Mesenchymal stem cell (in vitro differentiated cells and primary cell): ENCODE data around the gene ALPK3.

Experiments used
- DNase-seq: peaks from one replicate; pipeline ENCODE4 v3.0.0-alpha.2; 2013
- H2AFZ ChIP-seq: one replicate; pipeline ENCODE4 v1.6.1; 2013; ENCODE audit warnings: low read depth, mild to moderate bottlenecking, control low read depth, inconsistent platforms, low read length, moderate library complexity
- H2AK5ac ChIP-seq: 2 replicates; pipeline ENCODE4 v1.6.1; 2013; ENCODE audit warnings: low read length, moderate library complexity, mild to moderate bottlenecking, inconsistent platforms; ENCODE audit not compliant: severe bottlenecking
- H2BK120ac ChIP-seq: one replicate; pipeline ENCODE4 v1.6.1; 2013; ENCODE audit warnings: low read depth, mild to moderate bottlenecking, inconsistent platforms, low read length, moderate library complexity
- H2BK12ac ChIP-seq, 2 experiments: one replicate each; pipeline ENCODE4 v1.6.1; 2013; ENCODE audit warnings: inconsistent platforms in 2 of 2, low read length in 2 of 2, mild to moderate bottlenecking in 2 of 2, moderate library complexity in 2 of 2, control low read depth in 1 of 2
- H2BK15ac ChIP-seq: one replicate; pipeline ENCODE4 v1.6.1; 2013; ENCODE audit warnings: mild to moderate bottlenecking, low read depth, inconsistent platforms; ENCODE audit not compliant: poor library complexity, severe bottlenecking
- H2BK5ac ChIP-seq: 2 replicates; pipeline ENCODE4 v1.6.1; 2013; ENCODE audit warnings: low read depth, mild to moderate bottlenecking, low read length, control low read depth, inconsistent platforms; ENCODE audit not compliant: poor library complexity, severe bottlenecking
- H3K14ac ChIP-seq, 2 experiments: one replicate each; pipeline ENCODE4 v1.6.1; 2013; ENCODE audit warnings: inconsistent platforms in 2 of 2, low read length in 2 of 2, control low read depth in 1 of 2, mild to moderate bottlenecking in 1 of 2, moderate library complexity in 1 of 2
- H3K18ac ChIP-seq, 2 experiments: one replicate each; pipeline ENCODE4 v1.6.1; 2013; ENCODE audit warnings: inconsistent platforms in 2 of 2, low read length in 2 of 2, control low read depth in 1 of 2, low read depth in 1 of 2, mild to moderate bottlenecking in 1 of 2
- H3K23ac ChIP-seq, 2 experiments: one replicate each; pipeline ENCODE4 v1.6.1; 2013; ENCODE audit warnings: inconsistent platforms in 2 of 2, low read length in 2 of 2, mild to moderate bottlenecking in 2 of 2, moderate library complexity in 2 of 2, control low read depth in 1 of 2
- H3K27ac ChIP-seq: 2 replicates; pipeline ENCODE4 v1.5.1; 2013; ENCODE audit warnings: mild to moderate bottlenecking, moderate library complexity, low read length, control low read depth, inconsistent platforms; ENCODE audit not compliant: poor library complexity, severe bottlenecking
- H3K27me3 ChIP-seq, 2 experiments: 2 replicates each; pipeline versions ENCODE4 v1.6.1 to v1.7.0; 2013; ENCODE audit warnings: low read length in 2 of 2, mild to moderate bottlenecking in 2 of 2, moderate library complexity in 2 of 2, control low read depth in 1 of 2, inconsistent platforms in 1 of 2; ENCODE audit not compliant: control insufficient read depth in 1 of 2, insufficient read depth in 1 of 2
- H3K36me3 ChIP-seq, 2 experiments: 2 replicates each; pipeline versions ENCODE4 v1.6.1 to v1.7.0; 2013; ENCODE audit warnings: low read length in 2 of 2, control low read depth in 1 of 2, inconsistent platforms in 1 of 2, low read depth in 1 of 2, mild to moderate bottlenecking in 1 of 2; ENCODE audit not compliant: insufficient read depth in 2 of 2, control insufficient read depth in 1 of 2
- H3K4ac ChIP-seq, 2 experiments: one replicate each; pipeline ENCODE4 v1.6.1; 2013; ENCODE audit warnings: inconsistent platforms in 2 of 2, low read length in 2 of 2, mild to moderate bottlenecking in 2 of 2, moderate library complexity in 2 of 2, control low read depth in 1 of 2, low read depth in 1 of 2
- H3K4me1 ChIP-seq: 2 replicates; pipeline ENCODE4 v1.6.1; 2013; ENCODE audit warnings: low read depth, low read length, control low read depth; ENCODE audit not compliant: control insufficient read depth, insufficient read depth
- H3K4me2 ChIP-seq: 2 replicates; pipeline ENCODE4 v1.6.1; 2013; ENCODE audit warnings: low read length, mild to moderate bottlenecking, inconsistent platforms; ENCODE audit not compliant: poor library complexity, severe bottlenecking
- H3K4me3 ChIP-seq, 2 experiments: 2 replicates each; pipeline versions ENCODE4 v1.5.1 to v1.7.0; 2013; ENCODE audit warnings: low read length in 2 of 2, mild to moderate bottlenecking in 2 of 2, control low read depth in 1 of 2, low read depth in 1 of 2; ENCODE audit not compliant: insufficient read depth in 1 of 2
- H3K79me1 ChIP-seq: replicated peaks from 2 replicates; pipeline ENCODE4 v1.6.1; 2013; ENCODE audit warnings: mild to moderate bottlenecking, control low read depth, low read length, inconsistent platforms; ENCODE audit not compliant: poor library complexity, severe bottlenecking
- H3K9ac ChIP-seq: 2 replicates; pipeline ENCODE4 v1.7.0; 2013; ENCODE audit warnings: mild to moderate bottlenecking, low read length, moderate library complexity
- H3K9me3 ChIP-seq: 2 replicates; pipeline ENCODE4 v1.7.0; 2013; ENCODE audit warnings: mild to moderate bottlenecking, low read length; ENCODE audit not compliant: control insufficient read depth
- H4K8ac ChIP-seq: one replicate; pipeline ENCODE4 v1.6.1; 2013; ENCODE audit warnings: inconsistent platforms, mild to moderate bottlenecking, low read length, moderate library complexity
- H4K91ac ChIP-seq: one replicate; pipeline ENCODE4 v1.6.1; 2013; ENCODE audit warnings: mild to moderate bottlenecking, low read length, inconsistent platforms
- WGBS: methylation state at CpG from one replicate; pipeline ENCODE4 v1.1.7; 2013; ENCODE audit warnings: mixed read lengths; 5-methylcytosine and 5-hydroxymethylcytosine counted together

The ALPK3 gene

DNA sequence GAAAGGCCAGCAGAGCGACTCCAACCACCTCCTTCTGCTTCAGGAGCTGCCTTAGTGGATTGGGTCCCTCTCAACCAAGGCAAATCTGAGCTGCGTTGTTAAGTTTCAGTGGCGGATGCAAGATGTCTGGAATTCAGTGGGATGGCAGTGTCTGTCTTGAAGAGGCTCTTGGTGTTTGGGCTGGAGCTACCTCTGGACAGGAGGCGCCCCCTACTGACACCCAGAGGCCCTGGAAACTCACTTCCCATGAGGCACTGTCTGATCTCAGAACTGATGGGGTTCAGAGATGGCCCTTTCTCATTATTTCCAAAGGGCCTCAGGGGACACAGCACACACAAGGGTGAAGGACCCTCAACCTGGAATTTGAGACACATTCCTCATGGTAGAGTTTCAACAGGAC, 61.3 kb downstream of the ALPK3 start:
- peaks cover 3 to 6% of the 10 kb centered on the region in 2 experiments for H3K27me3 ChIP-seq
- H3K18ac ChIP-seq: no peak overlapping the region
- H3K27ac ChIP-seq: no peak overlapping the region
- H3K4me1 ChIP-seq: peaks cover 2% of the 10 kb centered on the region
- 67% methylated on average over 4 of the region's 4 CpGs for WGBS
- H2BK120ac ChIP-seq: no peak overlapping the region
- no peak overlapping the region for H3K9ac ChIP-seq
- H2AFZ ChIP-seq: no peak overlapping the region
- H2BK15ac ChIP-seq: no peak overlapping the region
- no peak overlapping the region for H2BK5ac ChIP-seq
- H3K4me3 ChIP-seq: no peak overlapping the region
- no peaks in the 10 kb centered on the region for H3K9me3 ChIP-seq
- no peak overlapping the region for H3K14ac ChIP-seq
- no peak overlapping the region for H4K8ac ChIP-seq
- H3K4ac ChIP-seq: no peak overlapping the region
- no peak overlapping the region for H2AK5ac ChIP-seq
- H3K79me1 ChIP-seq: no peaks in the 10 kb centered on the region
- no peak overlapping the region for H2BK12ac ChIP-seq
- H3K36me3 ChIP-seq: no peaks in the 10 kb centered on the region
- no peak overlapping the region for H4K91ac ChIP-seq
- peak; percentile 68 for DNase-seq
- H3K23ac ChIP-seq: no peak overlapping the region
- no peak overlapping the region for H3K4me2 ChIP-seq

DNA sequence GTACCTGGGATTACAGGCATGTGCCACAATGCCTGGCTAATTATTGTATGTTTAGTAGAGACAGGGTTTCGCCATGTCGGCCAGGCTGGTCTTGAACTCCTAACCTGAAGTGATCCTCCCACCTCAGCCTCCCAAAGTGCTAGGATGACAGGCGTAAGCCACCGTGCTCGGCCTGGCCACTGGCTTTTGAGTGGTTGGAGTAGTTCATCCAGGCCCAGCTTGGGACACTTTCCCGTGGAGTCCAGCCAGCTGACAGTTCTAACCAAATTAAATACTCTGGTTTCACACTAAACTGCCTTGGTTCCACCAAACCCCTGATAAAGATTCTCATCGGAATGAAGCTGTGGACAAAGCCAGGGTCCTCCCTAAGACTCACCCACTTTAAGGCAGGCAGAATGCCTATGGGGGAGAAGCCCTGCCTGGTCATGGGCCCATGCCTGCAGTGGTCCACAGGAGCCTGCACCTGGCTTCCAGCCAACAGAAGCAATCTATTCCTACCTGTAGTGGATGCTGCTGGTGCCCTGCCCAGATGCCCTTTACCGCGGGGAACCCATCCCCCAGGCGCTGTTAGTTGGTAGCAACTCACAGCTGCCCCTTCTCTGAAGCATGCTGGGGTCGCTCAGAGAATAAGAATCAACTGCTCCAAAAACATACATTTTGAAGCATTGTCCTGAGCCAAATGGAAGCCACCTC, 62.1 kb downstream of the ALPK3 start:
- H3K14ac ChIP-seq: no peak overlapping the region
- no peaks in the 10 kb centered on the region for H3K9me3 ChIP-seq
- no peak overlapping the region for H3K27ac ChIP-seq
- no peak overlapping the region for H2AK5ac ChIP-seq
- no peak overlapping the region for H2BK120ac ChIP-seq
- no peak overlapping the region for H3K9ac ChIP-seq
- H2BK15ac ChIP-seq: no peak overlapping the region
- no peak overlapping the region for H3K23ac ChIP-seq
- H4K8ac ChIP-seq: no peak overlapping the region
- 98% methylated on average over 11 of the region's 11 CpGs for whole genome bisulfite sequencing
- peaks cover 3 to 9% of the 10 kb centered on the region in 2 experiments for H3K27me3 ChIP-seq
- no peaks in the 10 kb centered on the region for H3K79me1 ChIP-seq
- no peak overlapping the region for H2BK5ac ChIP-seq
- peaks cover 6% of the 10 kb centered on the region for H3K4me1 ChIP-seq
- H3K4me3 ChIP-seq: no peak overlapping the region
- no peak for DNase-seq
- no peak overlapping the region for H3K18ac ChIP-seq
- no peak overlapping the region for H2AFZ ChIP-seq
- H3K4me2 ChIP-seq: no peak overlapping the region
- no peaks in the 10 kb centered on the region for H3K36me3 ChIP-seq
- no peak overlapping the region for H4K91ac ChIP-seq
- H3K4ac ChIP-seq: no peak overlapping the region
- H2BK12ac ChIP-seq: no peak overlapping the region

- DNase-seq: no peak
- Histone ChIP-seq H2BK5ac (no peak overlapping the region), H4K8ac (no peak overlapping the region), H2AK5ac (no peak overlapping the region), H3K4me3 (no peak overlapping the region), H2AFZ (no peak overlapping the region), H3K4me1 (peaks cover 7% of the 10 kb centered on the region), H3K9me3 (no peaks in the 10 kb centered on the region), H2BK120ac (no peak overlapping the region), H3K23ac (no peak overlapping the region), H3K36me3 (no peaks in the 10 kb centered on the region), H3K27ac (no peak overlapping the region), H3K18ac (no peak overlapping the region), H3K27me3 (peaks cover 0 to 12% of the 10 kb centered on the region in 2 experiments), H3K79me1 (no peaks in the 10 kb centered on the region), H3K4me2 (no peak overlapping the region), H3K14ac (no peak overlapping the region), H3K9ac (no peak overlapping the region), H2BK15ac (no peak overlapping the region), H2BK12ac (no peak overlapping the region), H3K4ac (no peak overlapping the region), H4K91ac (no peak overlapping the region)
- 84% methylated on average over 3 of the region's 3 CpGs for whole genome bisulfite sequencing
These were observed 62.9 kb downstream of the ALPK3 start for GRCh38 chr15:84880007-84880406.

- no peak overlapping the region for H2BK120ac ChIP-seq
- no peak overlapping the region for H2BK12ac ChIP-seq
- H3K9me3 ChIP-seq: no peaks in the 10 kb centered on the region
- H3K27me3 ChIP-seq: peaks cover 0 to 12% of the 10 kb centered on the region in 2 experiments
- no peaks in the 10 kb centered on the region for H3K36me3 ChIP-seq
- no peaks in the 10 kb centered on the region for H3K79me1 ChIP-seq
- H3K23ac ChIP-seq: no peak overlapping the region
- 75% methylated on average over 8 of the region's 8 CpGs for WGBS
- no peak overlapping the region for H3K4me2 ChIP-seq
- H4K8ac ChIP-seq: no peak overlapping the region
- H2BK15ac ChIP-seq: no peak overlapping the region
- H3K18ac ChIP-seq: no peak overlapping the region
- H4K91ac ChIP-seq: no peak overlapping the region
- no peak overlapping the region for H2AK5ac ChIP-seq
- no peak overlapping the region for H3K27ac ChIP-seq
- H3K4me3 ChIP-seq: no peak overlapping the region
- peaks cover 7% of the 10 kb centered on the region for H3K4me1 ChIP-seq
- DNase-seq: no peak
- H3K14ac ChIP-seq: no peak overlapping the region
- no peak overlapping the region for H3K4ac ChIP-seq
- no peak overlapping the region for H3K9ac ChIP-seq
- no peak overlapping the region for H2AFZ ChIP-seq
- H2BK5ac ChIP-seq: no peak overlapping the region
These were observed 63.8 kb downstream of the ALPK3 start for GRCh38 chr15:84880822-84881519.
